A673 (cell line): ENCODE measurements around the gene C3orf52. TPM values are rescaled to one million over a fixed set of nuclear protein-coding genes. Genes with fewer than 3 reads are reported as not detected.

Experiments used
- BruUV-seq: library from RNA; stranded (reverse); fragments of 400-500 nt; replicated peaks from 2 replicates; lab custom pipeline; 2021; lab: Mats Ljungman, UMichigan
- CTCF ChIA-PET: fragments of 300-600 bp; sonication (Branson Sonifier 250); formaldehyde crosslinking; loops from one replicate; lab custom pipeline; 2022; ENCODE audit warnings: antibody characterized with exemption; lab: Charles Lee
- POLR2A ChIA-PET: fragments of 300-600 bp; sonication (Branson Sonifier 250); formaldehyde crosslinking; loops from one replicate; lab custom pipeline; 2022; ENCODE audit warnings: antibody characterized with exemption; ENCODE audit not compliant: low non-redundant PET; lab: Charles Lee
- DNase-seq: peaks from one replicate; pipeline ENCODE4 v3.0.0-alpha.2; 2015; ENCODE audit warnings: low spot score
- H3K27ac ChIP-seq: fragments of 200-600 bp; sonication (generic); 2 replicates; pipeline ENCODE4 v1.5.1; 2016; ENCODE audit warnings: mixed run types, low read depth, mild to moderate bottlenecking, mixed read lengths, antibody characterized with exemption, low read length; ENCODE audit not compliant: poor library complexity, severe bottlenecking
- H3K27me3 ChIP-seq: fragments of 200-600 bp; sonication (generic); replicated peaks from 2 replicates; pipeline ENCODE4 v1.6.1; 2017; ENCODE audit warnings: mixed run types, low read depth, mild to moderate bottlenecking, mixed read lengths, antibody characterized with exemption, low read length; ENCODE audit not compliant: insufficient read depth, poor library complexity
- H3K36me3 ChIP-seq: fragments of 200-600 bp; sonication (generic); 2 replicates; pipeline ENCODE4 v1.6.1; 2016; ENCODE audit warnings: mixed run types, mild to moderate bottlenecking, mixed read lengths, antibody characterized with exemption, low read length; ENCODE audit not compliant: insufficient read depth, poor library complexity, severe bottlenecking
- H3K4me1 ChIP-seq: fragments of 200-600 bp; sonication (generic); 2 replicates; pipeline ENCODE4 v1.6.1; 2017; ENCODE audit warnings: mixed run types, mild to moderate bottlenecking, mixed read lengths, antibody characterized with exemption, low read length; ENCODE audit not compliant: insufficient read depth, poor library complexity, severe bottlenecking
- H3K4me3 ChIP-seq: fragments of 200-600 bp; sonication (generic); 2 replicates; pipeline ENCODE4 v1.5.1; 2016; ENCODE audit warnings: low read depth, mixed run types, mild to moderate bottlenecking, mixed read lengths, low read length; ENCODE audit not compliant: poor library complexity, severe bottlenecking
- H3K9me3 ChIP-seq: fragments of 200-600 bp; sonication (generic); 2 replicates; pipeline ENCODE4 v1.6.1; 2016; ENCODE audit warnings: mixed run types, low read depth, mild to moderate bottlenecking, mixed read lengths, antibody characterized with exemption, low read length; ENCODE audit not compliant: poor library complexity, severe bottlenecking
- CTCF ChIP-seq: fragments of 300-800, 200-600 bp; sonication (generic); conservative IDR thresholded peaks from 2 replicates; pipeline ENCODE4 v1.5.1; 2017; ENCODE audit warnings: low read depth, mild to moderate bottlenecking, antibody characterized with exemption, low read length, moderate library complexity, mixed read lengths
- EZH2 ChIP-seq: fragments of 200-600 bp; sonication (generic); IDR thresholded peaks from 2 replicates; pipeline ENCODE4 v1.6.1; 2017; ENCODE audit warnings: borderline replicate concordance, low read depth, mild to moderate bottlenecking, mixed read lengths, antibody characterized with exemption, low read length; ENCODE audit not compliant: poor library complexity, severe bottlenecking
- intact Hi-C: fragments of 100-400 bp; cut with micrococcal nuclease; formaldehyde crosslinking; loops from one replicate; pipeline ENCODE4 v1.10.0; 2022; ENCODE audit not compliant: unreplicated experiment
- total RNA-seq: library from RNA; stranded (reverse); gene quantifications from 2 replicates; pipeline ENCODE4 v1.2.3, GENCODE V29; 2021

The C3orf52 gene
- total RNA-seq, 1 experiment from 2014 or later, result 0.73 TPM

- Histone ChIP-seq H3K27me3 (no peaks in the 10 kb centered on the region), H3K36me3 (no peaks in the 10 kb centered on the region), H3K4me1 (no peaks in the 10 kb centered on the region), H3K4me3 (no peak overlapping the region), H3K9me3 (no peaks in the 10 kb centered on the region), H3K27ac (no peak overlapping the region)
- DNase-seq, result peak; percentile 25
- TF ChIP-seq EZH2, result no peak
- no peak for TF ChIP-seq CTCF
- intact Hi-C loops, result no loop called here
- POLR2A ChIA-PET, result no interaction called here
- no TSS peak for BruUV-seq
- CTCF ChIA-PET, result no interaction called here
Measured at GRCh38 chr3:112126511-112126911, 40.3 kb downstream of the C3orf52 start.

GRCh38 chr3:112127522-112128494, 41.6 kb downstream of the C3orf52 start:
- no TSS peak for BruUV-seq
- no peaks in the 10 kb centered on the region for H3K27me3 ChIP-seq
- ChIA-PET POLR2A (no interaction called here), CTCF (no interaction called here)
- no peak overlapping the region for H3K27ac ChIP-seq
- H3K4me1 ChIP-seq, result no peaks in the 10 kb centered on the region
- no peaks in the 10 kb centered on the region for H3K36me3 ChIP-seq
- TF ChIP-seq CTCF (no peak), EZH2 (no peak)
- intact Hi-C loops, result no loop called here
- no peak for DNase-seq
- no peak overlapping the region for H3K4me3 ChIP-seq
- H3K9me3 ChIP-seq, result no peaks in the 10 kb centered on the region

- Histone ChIP-seq H3K4me3 (no peak overlapping the region), H3K4me1 (no peaks in the 10 kb centered on the region), H3K27ac (no peak overlapping the region), H3K36me3 (no peaks in the 10 kb centered on the region), H3K9me3 (no peaks in the 10 kb centered on the region), H3K27me3 (no peaks in the 10 kb centered on the region)
- POLR2A ChIA-PET, result no interaction called here
- CTCF ChIA-PET, result no interaction called here
- BruUV-seq, result no TSS peak
- intact Hi-C loops, result no loop called here
- TF ChIP-seq CTCF (no peak), EZH2 (no peak)
- DNase-seq, result no peak
Measured at GRCh38 chr3:112128843-112129727, 42.9 kb downstream of the C3orf52 start.
